HG03342 (cell line): ENCODE data around the gene FCRL1.

Source experiments
- ATAC-seq: cut with Tn5 transposase; IDR thresholded peaks from one replicate; pipeline ENCODE4 v1.9.1; 2021; ENCODE audit warnings: mild to moderate bottlenecking, moderate library complexity; ENCODE audit not compliant: unreplicated experiment

FCRL1 gene, protein sequence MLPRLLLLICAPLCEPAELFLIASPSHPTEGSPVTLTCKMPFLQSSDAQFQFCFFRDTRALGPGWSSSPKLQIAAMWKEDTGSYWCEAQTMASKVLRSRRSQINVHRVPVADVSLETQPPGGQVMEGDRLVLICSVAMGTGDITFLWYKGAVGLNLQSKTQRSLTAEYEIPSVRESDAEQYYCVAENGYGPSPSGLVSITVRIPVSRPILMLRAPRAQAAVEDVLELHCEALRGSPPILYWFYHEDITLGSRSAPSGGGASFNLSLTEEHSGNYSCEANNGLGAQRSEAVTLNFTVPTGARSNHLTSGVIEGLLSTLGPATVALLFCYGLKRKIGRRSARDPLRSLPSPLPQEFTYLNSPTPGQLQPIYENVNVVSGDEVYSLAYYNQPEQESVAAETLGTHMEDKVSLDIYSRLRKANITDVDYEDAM

DNA sequence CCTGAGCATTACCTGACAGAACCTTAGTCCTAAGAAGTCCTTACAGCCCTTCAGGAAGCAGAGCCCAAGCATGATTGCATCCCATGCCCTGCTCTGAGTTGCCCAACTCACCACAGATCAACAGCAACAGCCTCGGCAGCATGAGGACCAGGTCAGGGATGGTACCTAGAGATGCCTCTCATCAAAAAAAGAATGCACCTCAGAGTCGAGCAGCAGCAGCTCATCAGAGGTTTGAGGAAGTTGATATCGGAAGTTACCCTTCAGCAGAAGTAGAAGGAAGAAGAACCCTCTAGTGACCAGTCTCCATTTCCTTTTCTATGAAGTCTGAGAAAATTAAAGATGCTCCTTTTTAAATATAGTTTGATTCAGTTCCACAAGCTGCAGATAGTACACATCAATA is at the start of gene FCRL1:
Gene FCRL1 (minus strand): TSS at position 225 of the 400 bp plus-strand sequence. CDS start 83 bp downstream, at position 142.
- no peak for ATAC-seq

DNA sequence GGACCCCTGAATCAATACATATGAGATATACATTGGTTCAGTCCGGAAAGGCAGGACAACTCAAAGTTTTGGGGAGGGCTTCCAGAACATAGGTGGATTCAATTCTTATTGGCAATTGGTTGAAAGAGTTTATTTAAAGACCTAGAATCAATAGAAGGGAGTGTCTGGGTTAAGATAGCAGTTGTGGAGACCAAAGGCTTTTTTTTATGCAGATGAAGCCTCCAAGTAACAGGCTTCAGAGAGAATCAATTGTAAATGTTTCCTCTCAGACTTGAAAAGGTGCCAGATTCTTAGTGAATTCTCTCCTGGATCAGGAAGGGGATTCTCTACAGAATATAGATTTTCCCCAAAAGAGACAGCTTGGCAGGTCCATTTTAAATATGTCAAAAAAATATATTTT is 48.7 kb upstream of the FCRL1 start:
- no peak for ATAC-seq

DNA sequence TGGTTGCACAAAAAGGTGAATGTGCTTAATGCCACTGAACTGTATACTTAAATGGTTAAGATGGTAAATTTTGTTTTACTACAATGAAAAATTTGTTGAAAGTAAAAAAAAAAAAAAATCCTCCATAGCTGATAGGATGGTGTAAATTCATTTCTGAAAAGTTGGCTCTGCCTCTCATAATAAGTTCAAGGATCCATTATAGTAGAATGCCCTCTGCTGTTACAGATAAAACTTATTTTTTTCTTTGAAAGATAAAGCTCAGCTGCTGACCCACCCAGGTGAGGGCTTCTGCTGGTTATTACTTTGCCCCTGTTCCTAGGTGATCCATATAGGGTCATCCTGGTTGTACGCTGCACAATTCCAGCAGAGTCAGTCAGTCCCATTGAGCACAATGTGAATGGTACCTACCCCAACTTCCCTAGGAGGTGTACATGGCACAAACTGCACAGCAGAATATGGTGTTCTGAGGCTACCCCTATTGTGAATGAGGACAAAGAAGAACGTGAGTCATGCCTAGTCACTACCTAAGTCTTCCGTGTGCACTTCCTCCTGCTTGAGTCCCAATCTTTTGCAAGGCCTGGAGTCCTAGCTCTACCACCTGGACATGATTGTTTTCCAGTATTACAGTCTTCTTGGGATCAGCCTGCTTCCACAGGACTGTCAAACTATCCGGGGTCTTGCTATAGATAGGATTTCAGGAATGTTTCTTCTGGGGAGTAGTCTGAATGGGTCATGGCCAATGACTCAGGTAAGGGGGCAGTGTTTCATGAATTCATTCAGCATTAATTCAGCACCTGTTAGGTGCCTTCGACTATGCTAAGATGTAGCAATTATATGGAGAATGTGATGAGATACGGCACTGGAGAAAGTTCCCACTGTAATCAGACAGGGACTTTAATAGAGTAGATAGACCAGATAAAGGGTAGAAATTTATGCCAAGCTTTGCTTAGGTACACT is 42.5 kb upstream of the FCRL1 start:
- ATAC-seq = no peak

DNA sequence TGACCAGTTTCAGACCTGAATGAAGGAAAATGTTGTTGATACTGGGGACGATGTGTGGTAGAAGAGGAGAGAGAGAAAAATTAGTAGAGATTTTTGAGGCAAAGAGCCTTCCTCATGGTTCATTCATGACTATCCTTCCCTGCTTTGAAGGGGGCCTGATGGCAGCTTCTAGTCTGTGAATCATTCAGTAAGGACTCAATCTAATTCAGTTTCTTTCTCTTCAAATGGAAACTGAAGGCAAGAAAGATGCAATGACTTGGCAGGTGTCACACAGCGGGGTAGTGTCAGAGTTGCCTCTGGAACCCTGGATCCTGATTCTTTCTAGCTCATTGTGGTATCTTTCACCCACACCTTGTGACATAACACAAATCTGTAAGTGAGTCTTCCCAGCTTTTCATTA is 36.6 kb upstream of the FCRL1 start:
- ATAC-seq = no peak

DNA sequence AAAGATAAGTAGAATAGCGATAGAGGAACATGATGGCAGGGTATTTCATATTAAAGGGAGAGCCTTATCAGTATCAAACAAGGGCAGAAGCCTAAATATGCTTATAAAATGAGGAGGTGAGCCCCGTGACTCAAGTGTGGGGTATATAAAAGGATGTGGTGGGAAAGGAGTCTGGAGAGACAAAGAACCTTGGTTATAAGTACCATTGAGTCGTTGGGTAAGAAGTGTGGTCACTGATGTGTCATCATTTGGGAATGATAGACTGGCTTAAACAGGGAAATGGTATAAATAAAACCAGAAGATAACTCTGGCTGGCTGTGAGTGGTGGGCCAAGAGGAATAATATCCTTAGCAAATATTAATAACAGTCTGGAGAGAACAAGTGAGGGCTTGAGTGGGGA is 32.6 kb upstream of the FCRL1 start:
- ATAC-seq = no peak

DNA sequence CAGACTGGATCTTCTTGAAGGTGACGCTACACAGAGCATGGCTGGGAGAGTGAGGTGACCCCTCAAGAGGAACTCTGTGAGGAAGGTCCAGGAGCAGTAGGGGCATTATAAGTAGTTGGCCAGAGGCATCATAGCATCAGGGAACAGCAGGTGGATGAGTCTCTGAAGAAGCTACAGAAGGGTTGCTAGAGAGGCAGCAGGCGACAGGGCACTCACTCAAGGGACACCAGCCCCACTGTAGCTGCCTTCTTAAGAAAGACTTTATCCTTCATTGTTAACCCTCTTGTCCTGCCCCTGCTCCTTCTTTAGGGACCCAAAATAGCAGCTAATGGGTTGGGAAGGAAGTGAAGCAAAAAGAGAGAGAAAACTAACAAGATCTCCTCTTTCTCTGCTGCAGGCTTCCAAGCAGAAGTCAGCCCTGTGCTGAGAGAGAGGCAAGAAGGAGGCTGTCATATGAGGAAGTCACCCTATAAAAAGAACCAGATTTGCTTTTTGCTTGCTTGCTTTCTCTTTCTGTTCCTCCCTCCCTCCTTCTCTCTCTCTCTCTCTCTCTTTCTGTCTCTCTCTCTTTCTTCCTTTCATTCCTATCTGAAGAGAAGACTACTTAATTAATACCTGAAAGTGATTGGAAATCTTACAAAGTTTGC is 29.4 kb upstream of the FCRL1 start:
- ATAC-seq = peak; percentile 81

DNA sequence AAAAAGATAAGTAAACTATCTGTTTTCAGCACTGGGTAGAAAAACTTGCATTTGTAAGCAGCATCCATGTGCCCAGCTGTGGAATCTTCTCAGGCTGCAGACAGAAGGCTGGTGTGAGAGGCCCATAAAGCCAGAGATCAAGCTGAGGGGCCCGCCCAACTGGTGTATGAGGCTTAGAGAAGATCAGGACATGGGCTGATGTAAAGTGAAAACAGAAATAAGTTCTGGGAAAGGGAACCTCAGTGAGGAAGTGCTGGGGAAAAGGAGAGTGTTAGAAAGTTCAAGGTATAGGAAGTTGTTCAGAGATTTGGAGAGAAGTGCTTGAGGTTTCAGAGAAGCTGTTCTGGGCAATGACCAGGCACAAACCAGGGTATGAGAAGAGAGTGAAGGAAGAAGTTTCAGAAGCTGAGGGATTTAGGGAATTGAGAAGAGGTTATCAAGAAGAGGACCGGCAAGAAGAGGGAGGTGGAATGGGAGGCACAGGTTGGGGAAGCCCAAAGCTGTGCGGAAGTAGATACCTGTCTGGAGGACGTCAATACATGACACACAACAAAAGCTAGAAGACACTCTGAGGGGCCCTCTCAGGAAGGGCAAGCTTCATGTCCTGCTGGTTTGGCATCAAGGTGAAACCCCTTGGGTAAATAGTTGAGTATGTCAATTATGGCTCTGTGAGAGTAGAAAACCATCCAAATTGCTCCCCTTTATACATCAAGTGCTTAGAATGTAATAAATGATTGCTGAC is 24.3 kb upstream of the FCRL1 start:
- ATAC-seq = no peak

DNA sequence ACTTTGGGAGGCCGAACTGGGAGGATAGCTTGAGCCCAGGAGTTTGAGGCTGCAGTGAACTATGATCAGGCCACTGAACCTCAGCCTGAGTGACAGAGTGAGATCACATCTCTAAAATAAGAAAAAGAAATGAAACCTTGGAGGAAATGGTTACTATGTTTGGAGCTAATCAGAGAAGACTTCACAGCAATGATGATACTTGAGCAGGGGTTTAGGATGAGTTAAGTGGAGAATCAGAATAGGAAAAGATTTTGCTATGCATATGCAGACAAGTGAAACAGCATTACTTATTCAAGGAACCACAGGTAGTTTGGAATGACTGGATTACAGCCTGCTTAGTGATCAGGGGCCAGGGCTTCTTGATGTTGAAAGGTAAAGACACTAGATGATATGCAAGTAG is 23.0 kb upstream of the FCRL1 start:
- ATAC-seq = no peak

DNA sequence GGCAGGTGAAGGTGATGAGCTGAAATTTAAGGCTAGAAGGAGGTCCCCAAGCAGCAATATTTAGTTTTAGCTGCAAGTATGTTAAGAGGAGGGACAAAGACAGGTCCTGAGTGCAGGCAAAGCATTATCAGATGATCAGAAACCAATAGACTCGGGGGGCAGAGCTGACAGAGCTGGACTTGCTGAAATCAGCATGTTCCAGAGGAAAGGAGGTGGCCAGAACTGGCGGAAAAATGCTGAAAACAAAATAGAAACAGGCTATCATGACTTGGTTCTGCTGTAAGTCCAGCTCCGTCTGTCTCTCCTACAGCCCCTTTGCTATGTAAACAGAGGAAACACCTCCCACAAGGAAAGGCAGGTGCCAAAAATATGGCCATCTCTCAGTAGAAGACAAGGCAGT is 21.8 kb upstream of the FCRL1 start, which contains the start of gene CD5L:
Gene CD5L (minus strand): TSS at position 101 of the 400 bp plus-strand sequence. CDS start 107 bp downstream, outside the sequence.
- no peak for ATAC-seq

DNA sequence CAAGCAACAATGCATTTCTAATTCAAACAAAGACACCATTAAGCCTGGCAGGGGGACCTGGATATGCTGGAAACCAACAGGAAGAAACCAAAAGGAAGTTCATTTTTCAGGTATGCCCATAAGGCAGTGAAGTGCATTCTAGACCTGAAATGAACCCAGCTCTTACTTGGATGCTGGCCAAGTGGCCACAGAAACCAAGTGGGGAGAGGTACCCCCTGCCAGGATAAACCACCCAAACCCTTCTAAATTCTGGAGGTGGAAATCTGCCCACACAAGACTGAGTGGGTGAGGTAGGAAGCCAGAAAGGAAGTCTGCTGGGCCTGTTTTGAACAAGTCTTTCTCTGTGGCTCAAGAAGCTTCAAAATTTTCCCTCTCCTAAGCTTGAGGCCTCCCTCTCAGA is 19.0 kb upstream of the FCRL1 start:
- ATAC-seq = no peak

DNA sequence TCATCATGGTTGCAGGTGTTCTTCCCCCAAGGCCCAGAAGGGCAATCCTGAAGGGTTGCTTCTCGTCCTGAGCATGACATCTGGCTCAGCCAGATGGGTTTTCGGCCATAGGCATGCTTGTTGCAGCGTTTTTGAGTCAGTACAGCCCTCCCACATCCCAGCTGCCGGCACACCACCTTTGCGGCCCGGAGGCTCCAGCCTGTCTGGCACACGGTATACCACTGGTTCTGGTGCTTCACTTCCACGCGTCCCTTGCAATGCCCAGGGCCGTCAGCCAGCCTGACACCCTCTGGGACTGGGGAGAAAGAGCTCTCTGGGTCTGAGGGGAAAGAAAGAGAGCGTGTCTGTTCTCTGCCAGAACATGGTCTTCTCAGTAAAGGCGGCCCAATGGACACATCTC is 14.5 kb upstream of the FCRL1 start:
- no peak for ATAC-seq

DNA sequence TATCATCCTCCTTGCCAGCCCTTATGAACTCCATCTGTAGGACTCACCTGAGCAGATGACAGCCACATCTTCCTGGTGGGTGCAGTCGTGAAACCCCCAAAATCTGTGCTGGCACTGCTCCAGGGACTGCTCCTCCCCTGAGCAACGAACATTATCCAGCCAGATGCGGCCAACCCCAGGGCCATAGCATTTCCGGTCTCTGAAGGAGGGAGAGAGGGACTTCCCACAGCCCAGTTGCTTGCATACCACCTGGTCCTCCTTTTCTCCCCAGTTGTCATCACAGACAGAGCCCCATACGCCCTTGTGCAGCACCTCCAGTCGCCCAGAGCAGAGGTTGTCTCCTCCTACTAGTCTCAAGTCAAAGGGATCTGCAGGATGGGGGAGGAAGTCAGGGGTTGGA is 13.2 kb upstream of the FCRL1 start:
- no peak for ATAC-seq

DNA sequence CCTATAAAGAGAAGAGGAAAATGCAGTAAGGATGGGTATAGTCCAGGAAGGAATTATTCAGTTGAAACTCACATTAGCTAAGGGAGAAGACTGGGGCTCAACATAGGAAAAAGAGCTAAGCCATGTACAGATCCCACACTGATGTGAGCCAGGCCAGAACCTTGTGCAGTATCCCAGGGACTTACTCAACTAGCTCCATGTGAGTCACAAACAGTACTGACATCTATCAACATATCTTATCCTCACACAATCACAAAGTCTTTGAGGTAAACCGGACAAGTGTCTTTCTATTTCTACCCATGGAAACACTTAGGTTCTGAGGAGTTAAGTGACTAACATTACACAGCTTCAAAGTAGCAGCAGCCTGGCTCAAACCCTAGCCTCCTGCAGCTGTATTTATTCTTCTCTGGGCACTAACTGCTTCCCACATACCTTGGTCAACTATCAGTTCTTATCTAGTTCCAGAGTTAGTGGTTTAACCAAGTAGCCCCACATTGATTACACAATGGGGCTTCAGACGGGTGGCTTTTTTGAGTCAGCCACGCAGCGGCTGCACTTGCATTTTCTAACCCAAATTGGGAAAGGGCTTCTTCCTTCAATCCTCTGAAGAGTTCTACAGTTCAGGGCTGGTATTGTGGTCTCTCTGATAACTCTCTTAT is 12.2 kb upstream of the FCRL1 start:
- ATAC-seq = no peak

DNA sequence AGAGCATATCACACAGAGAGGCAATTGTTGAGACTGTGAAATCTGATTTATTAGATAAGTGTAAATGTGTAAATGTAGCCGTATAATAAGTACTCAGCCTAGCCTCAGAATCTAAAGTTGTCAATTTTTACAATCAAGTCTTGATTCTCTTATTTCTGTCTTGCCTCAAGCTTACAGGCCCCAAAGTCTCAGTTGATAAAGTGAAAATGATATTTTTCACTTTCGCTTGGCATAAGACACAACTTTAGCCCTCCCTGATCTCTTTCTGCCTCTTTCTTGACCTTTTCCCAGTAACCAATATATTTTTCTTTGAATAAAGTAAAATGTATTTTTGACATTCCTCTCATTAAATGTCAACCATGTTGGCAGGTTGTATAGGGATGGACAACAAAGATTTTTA is 11.0 kb upstream of the FCRL1 start:
- ATAC-seq = no peak

DNA sequence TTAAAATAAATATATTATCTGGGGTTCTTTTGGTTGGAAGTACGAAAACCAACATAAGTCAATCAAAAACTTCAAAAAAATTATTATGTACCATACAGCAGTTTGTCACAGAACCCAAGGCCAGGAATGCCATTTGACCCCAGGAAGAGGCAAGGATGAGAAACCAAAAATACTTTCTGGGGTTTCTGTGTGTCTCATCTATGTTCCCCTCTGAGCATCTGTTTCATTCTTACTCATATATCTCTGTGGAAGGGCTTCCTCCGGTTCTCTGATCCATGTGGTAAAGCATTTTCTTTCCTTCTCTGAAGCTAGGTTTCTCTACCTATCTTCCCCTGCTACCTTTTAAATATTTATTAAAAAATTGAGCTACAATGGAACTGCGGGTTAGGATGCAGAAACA is 9.8 kb upstream of the FCRL1 start:
- ATAC-seq = peak; percentile 47

DNA sequence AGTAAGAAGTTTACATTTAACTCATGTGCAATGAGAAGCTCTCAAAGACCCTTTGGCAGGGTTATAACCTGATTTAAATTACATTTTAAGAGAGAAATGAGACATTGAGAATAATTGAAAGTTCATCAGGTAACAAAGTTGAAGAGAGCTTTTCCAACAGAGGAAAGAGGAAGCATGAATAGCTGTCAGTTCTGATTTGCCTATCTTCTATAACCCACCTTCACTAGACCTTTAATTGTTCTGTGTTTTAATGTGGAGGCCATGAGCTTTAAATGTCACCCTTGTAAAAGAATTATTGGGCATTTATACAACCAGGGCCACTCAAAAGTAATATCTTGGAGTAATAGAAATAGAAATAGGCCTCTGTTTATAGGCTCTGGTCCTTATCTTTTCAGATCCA is 9.3 kb upstream of the FCRL1 start:
- ATAC-seq = no peak

DNA sequence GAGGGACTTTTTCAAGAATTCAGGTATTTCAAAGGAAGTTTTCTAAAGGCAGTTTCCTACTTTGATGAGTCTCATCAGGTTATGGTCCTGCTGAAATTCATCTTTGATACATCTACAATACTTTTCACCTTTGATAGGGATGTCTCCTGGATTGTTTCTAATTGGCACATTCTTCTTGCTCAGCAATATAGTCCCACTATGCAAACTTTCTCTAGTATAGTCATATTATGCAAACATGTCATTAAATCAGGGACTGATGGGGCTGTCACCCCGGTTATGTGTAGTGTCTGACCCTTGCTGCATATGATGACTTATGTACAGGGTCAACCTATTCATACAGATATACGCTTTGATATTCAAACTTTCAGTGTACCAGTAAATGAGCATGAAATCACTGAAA is 379 bp upstream of the FCRL1 start:
- no peak for ATAC-seq

DNA sequence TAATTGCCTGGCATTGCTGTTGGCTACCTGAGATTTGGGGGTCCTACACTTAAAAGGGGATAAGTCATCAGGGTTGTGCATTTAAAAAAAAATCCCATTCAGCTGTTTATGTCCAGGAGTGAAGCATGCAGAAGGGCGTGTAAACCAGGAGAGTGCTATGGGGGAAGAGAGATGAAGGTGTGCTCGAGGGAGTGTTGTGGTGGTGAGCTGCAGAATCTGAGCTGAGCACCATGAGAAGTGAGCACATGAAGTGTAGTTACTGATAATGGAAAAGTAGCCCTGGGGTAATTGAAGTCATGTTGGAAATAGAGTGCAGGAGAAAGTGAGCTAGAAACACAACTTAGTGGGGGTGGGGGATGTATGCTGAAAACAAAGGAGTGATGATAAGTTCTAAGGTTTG is 705 bp downstream of the FCRL1 start:
- ATAC-seq = no peak

DNA sequence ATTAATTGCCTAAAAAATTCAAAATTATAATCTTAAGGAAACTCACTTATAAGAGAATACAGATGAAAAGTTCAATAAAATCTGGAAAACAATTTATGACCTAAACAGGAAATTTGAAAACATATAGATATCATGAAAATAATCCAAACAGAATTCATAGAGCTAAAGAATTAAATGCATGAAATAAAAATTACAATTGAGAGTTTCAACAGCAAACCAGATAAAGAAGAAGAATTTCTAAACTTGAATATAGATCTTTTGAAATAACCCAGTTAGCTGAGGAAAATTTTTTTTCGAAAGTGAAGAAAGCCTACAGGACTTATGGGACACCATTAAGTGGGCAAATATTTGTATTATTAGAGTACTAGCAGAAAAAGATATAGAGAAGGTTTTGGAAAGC is 6.7 kb downstream of the FCRL1 start:
- ATAC-seq = no peak
